HG02588 (cell line): Measurements from ENCODE around the gene PLEKHD1.
"Not testable (repeated sequence)": the region's sequence is repeated elsewhere in the genome, so short reads cannot be mapped to it uniquely, and the experiment has no call there.

Source experiments
- ATAC-seq: cut with Tn5 transposase; IDR thresholded peaks from one replicate; pipeline ENCODE4 v1.9.1; 2021; ENCODE audit warnings: mild to moderate bottlenecking, moderate library complexity; ENCODE audit not compliant: unreplicated experiment

PLEKHD1 gene

GRCh38 chr14:69484444-69485314 lies at the start of gene PLEKHD1:
PLEKHD1 (plus strand) TSS chr14:69484728; CDS start chr14:69484966, 238 bp downstream.
- ATAC-seq: no peak

- no peak for ATAC-seq
These were observed 44.8 kb upstream of the PLEKHD1 start for GRCh38 chr14:69439521-69440270.

GRCh38 chr14:69441948-69442347 lies 42.6 kb upstream of the PLEKHD1 start:
- ATAC-seq: no peak

GRCh38 chr14:69443296-69443805 lies 41.2 kb upstream of the PLEKHD1 start:
- no peak for ATAC-seq

GRCh38 chr14:69449216-69449615 lies 35.3 kb upstream of the PLEKHD1 start:
- no peak for ATAC-seq

GRCh38 chr14:69451941-69452340 lies 32.6 kb upstream of the PLEKHD1 start:
- no peak for ATAC-seq

GRCh38 chr14:69458350-69458749 lies 26.2 kb upstream of the PLEKHD1 start:
- no peak for ATAC-seq

GRCh38 chr14:69459122-69459521 lies 25.4 kb upstream of the PLEKHD1 start:
- ATAC-seq: no peak

GRCh38 chr14:69460093-69460701 lies 24.3 kb upstream of the PLEKHD1 start:
- no peak for ATAC-seq

- no peak for ATAC-seq
These were observed 20.1 kb upstream of the PLEKHD1 start for GRCh38 chr14:69464379-69464778.

- no peak for ATAC-seq
These were observed 19.7 kb upstream of the PLEKHD1 start for GRCh38 chr14:69464829-69465228.

GRCh38 chr14:69468949-69469348 lies 15.6 kb upstream of the PLEKHD1 start:
- no peak for ATAC-seq

GRCh38 chr14:69471436-69471835 lies 13.1 kb upstream of the PLEKHD1 start:
- no peak for ATAC-seq

- ATAC-seq: no peak
These were observed 12.6 kb upstream of the PLEKHD1 start for GRCh38 chr14:69471916-69472315.

- no peak for ATAC-seq
These were observed 11.3 kb upstream of the PLEKHD1 start for GRCh38 chr14:69473260-69473659.

GRCh38 chr14:69473946-69474345 lies 10.6 kb upstream of the PLEKHD1 start:
- ATAC-seq: no peak

- ATAC-seq: no peak
These were observed 9.2 kb upstream of the PLEKHD1 start for GRCh38 chr14:69475194-69475818.

GRCh38 chr14:69476824-69477450 lies 7.6 kb upstream of the PLEKHD1 start:
- not testable (repeated sequence) for ATAC-seq

GRCh38 chr14:69478055-69478454 lies 6.5 kb upstream of the PLEKHD1 start:
- ATAC-seq: not testable (repeated sequence)

- ATAC-seq: no peak
These were observed 4.8 kb upstream of the PLEKHD1 start for GRCh38 chr14:69479696-69480095.
